HepG2 (cell line): ENCODE results near the gene TLE2. TPM values are rescaled to one million over a fixed set of nuclear protein-coding genes. Genes with fewer than 3 reads are reported as not detected.

Experiments
- ADNP ChIP-seq: sonication (generic); formaldehyde crosslinking; IDR thresholded peaks from 2 replicates; pipeline ENCODE4 v1.4.0; 2020; ENCODE audit warnings: missing genetic modification reagents
- ARHGAP35 ChIP-seq: sonication (generic); formaldehyde crosslinking; IDR thresholded peaks from 2 replicates; pipeline ENCODE4 v1.9.0; 2022; ENCODE audit warnings: mild to moderate bottlenecking, inconsistent platforms, moderate library complexity, missing genetic modification reagents, borderline replicate concordance
- DMAP1 ChIP-seq: IDR thresholded peaks from 2 replicates; pipeline ENCODE4 v1.6.1; 2016
- IKZF1 ChIP-seq: fragments of 450-650 bp; IDR thresholded peaks from 2 replicates; pipeline ENCODE4 v1.7.1; 2016
- KLF16 ChIP-seq, 2 experiments: sonication (generic) in 1 of 2; formaldehyde crosslinking in 1 of 2; IDR thresholded peaks; 2 replicates each; pipeline versions ENCODE4 v1.6.1 to v1.8.0; 2016 to 2023; ENCODE audit warnings: missing genetic modification reagents in 2 of 2, missing compliant biosample characterization in 1 of 2
- MAFG ChIP-seq: sonication (generic); formaldehyde crosslinking; IDR thresholded peaks from 2 replicates; pipeline ENCODE4 v1.5.1; 2020; ENCODE audit warnings: mild to moderate bottlenecking, missing genetic modification reagents
- MYC ChIP-seq: sonication (generic); formaldehyde crosslinking; IDR thresholded peaks from 2 replicates; pipeline ENCODE4 v1.9.0; 2021; ENCODE audit warnings: missing genetic modification reagents, borderline replicate concordance
- MZF1 ChIP-seq: sonication (generic); formaldehyde crosslinking; IDR thresholded peaks from 2 replicates; pipeline ENCODE4 v1.8.1; 2023; ENCODE audit warnings: mild to moderate bottlenecking, missing genetic modification reagents, borderline replicate concordance
- PRPF4 ChIP-seq: fragments of 200-400 bp; formaldehyde crosslinking; IDR thresholded peaks from 2 replicates; pipeline ENCODE4 v1.6.1; 2016; ENCODE audit warnings: low read length, low read depth; ENCODE audit not compliant: poor library complexity, severe bottlenecking
- SMC3 ChIP-seq: IDR thresholded peaks from 2 replicates; pipeline ENCODE4 v1.6.1; 2011; ENCODE audit warnings: low read length, improper control_type of control experiment
- TBL1XR1 ChIP-seq: fragments of 150-350 bp; IDR thresholded peaks from 2 replicates; pipeline ENCODE4 v1.6.1; 2014; ENCODE audit warnings: borderline replicate concordance, low read length; ENCODE audit not compliant: partially characterized antibody
- ZMYM2 ChIP-seq: sonication (generic); formaldehyde crosslinking; IDR thresholded peaks from 2 replicates; pipeline ENCODE4 v1.8.0; 2022; ENCODE audit warnings: mild to moderate bottlenecking, missing genetic modification reagents
- ZNF549 ChIP-seq: sonication (generic); formaldehyde crosslinking; IDR thresholded peaks from 2 replicates; pipeline ENCODE4 v1.5.0; 2020; ENCODE audit warnings: missing genetic modification reagents
- ZNF569 ChIP-seq: sonication (generic); formaldehyde crosslinking; IDR thresholded peaks from 2 replicates; pipeline ENCODE4 v1.5.0; 2020; ENCODE audit warnings: mild to moderate bottlenecking, missing genetic modification reagents, moderate library complexity, borderline replicate concordance
- ZNF772 ChIP-seq: sonication (generic); formaldehyde crosslinking; IDR thresholded peaks from 2 replicates; pipeline ENCODE4 v1.5.0; 2020; ENCODE audit warnings: mild to moderate bottlenecking, missing genetic modification reagents
- polyA plus RNA-seq, 8 experiments: library from polyadenylated mRNA; depleted of rRNA in 3 of 8; stranded (reverse) in 7 of 8; unstranded in 1 of 8; fragments of >200 nt; fragmentation: Illumina TruSeq in 4 of 8; extraction: Trizol in 4 of 8; gene quantifications; 2 replicates each; pipeline versions ENCODE4 v1.2.1 to v1.2.3, GENCODE V29; 2011 to 2016; ENCODE audit warnings: low read depth in 4 of 8, missing spikeins in 1 of 8, mixed read lengths in 1 of 8; ENCODE audit not compliant: insufficient read depth in 1 of 8
- total RNA-seq, 5 experiments: library from RNA; depleted of rRNA; stranded (reverse); fragments of >200 nt; fragmentation: Illumina TruSeq; extraction: Trizol; gene quantifications; 2 replicates each; pipeline ENCODE4 v1.2.3, GENCODE V29; 2016; ENCODE audit warnings: low read depth in 1 of 5
- TF ChIP-seq, protein P1 (sequence below): sonication (generic); formaldehyde crosslinking; IDR thresholded peaks from 2 replicates; pipeline ENCODE4 v1.9.0; 2021; ENCODE audit warnings: missing genetic modification reagents, borderline replicate concordance
- TF ChIP-seq, protein P2 (sequence below): sonication (generic); formaldehyde crosslinking; IDR thresholded peaks from 2 replicates; pipeline ENCODE4 v1.9.0; 2021; ENCODE audit warnings: missing genetic modification reagents, borderline replicate concordance
- TF ChIP-seq, protein P3 (sequence below): sonication (generic); formaldehyde crosslinking; IDR thresholded peaks from 2 replicates; pipeline ENCODE4 v1.4.0; 2020; ENCODE audit warnings: missing genetic modification reagents
- TF ChIP-seq, protein P4 (sequence below): IDR thresholded peaks from 2 replicates; pipeline ENCODE4 v1.6.1; 2016; ENCODE audit warnings: low read depth, borderline replicate concordance
- TF ChIP-seq, protein P5 (sequence below): IDR thresholded peaks from 2 replicates; pipeline ENCODE4 v1.6.1; 2016; ENCODE audit warnings: mild to moderate bottlenecking

The TLE2 gene
- total and polyA plus RNA-seq, 2 of the 13 experiments (the other 11 are each of a cell fraction or from before 2014, with no cell fraction given): 0.07 to 0.81 TPM

DNA sequence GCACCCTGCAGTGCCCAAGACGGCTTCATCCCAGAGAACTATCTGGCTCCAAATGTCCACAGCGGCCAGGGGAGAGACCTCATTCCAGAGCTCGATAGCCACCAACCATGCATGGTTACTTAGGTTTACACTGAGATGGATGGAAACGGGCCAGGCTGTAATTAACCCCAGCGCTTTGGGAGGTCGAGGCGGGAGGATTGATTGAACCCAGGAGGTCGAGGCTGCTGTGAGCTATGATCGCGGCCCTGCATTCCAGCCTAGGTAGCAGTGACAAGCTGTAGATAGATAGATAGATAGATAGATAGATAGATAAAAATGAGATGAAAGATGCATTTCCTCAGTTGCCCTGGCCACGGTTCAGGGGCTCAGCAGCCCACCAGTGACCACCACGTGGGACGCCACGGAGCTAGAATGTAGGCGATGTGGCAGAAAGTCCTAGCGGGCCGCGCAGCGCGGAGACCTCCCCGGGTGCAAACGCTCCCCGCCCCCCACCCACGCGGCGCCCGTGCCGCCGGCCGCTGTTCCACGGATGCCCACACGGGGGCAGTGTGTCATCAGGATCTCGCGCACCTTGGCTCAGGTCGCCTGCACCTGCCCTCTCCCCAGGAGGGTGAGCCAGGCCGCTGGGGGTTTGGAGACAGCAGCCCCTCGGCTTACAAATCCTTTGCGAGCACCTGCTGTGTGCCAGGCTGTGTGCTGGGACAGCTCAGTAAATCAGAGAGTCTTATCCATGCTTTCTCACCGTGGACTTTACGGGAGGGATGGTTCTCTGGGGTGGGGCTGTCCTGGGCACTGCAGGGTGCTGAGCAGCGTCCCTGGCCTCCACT, 46.7 kb upstream of the TLE2 start (continued):
- TF ChIP-seq ZNF549 (CRISPR knock-in tag): no peak
- TF ChIP-seq, protein P1, sequence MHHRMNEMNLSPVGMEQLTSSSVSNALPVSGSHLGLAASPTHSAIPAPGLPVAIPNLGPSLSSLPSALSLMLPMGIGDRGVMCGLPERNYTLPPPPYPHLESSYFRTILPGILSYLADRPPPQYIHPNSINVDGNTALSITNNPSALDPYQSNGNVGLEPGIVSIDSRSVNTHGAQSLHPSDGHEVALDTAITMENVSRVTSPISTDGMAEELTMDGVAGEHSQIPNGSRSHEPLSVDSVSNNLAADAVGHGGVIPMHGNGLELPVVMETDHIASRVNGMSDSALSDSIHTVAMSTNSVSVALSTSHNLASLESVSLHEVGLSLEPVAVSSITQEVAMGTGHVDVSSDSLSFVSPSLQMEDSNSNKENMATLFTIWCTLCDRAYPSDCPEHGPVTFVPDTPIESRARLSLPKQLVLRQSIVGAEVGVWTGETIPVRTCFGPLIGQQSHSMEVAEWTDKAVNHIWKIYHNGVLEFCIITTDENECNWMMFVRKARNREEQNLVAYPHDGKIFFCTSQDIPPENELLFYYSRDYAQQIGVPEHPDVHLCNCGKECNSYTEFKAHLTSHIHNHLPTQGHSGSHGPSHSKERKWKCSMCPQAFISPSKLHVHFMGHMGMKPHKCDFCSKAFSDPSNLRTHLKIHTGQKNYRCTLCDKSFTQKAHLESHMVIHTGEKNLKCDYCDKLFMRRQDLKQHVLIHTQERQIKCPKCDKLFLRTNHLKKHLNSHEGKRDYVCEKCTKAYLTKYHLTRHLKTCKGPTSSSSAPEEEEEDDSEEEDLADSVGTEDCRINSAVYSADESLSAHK: no peak
- TF ChIP-seq DMAP1 (CRISPR knock-in tag): no peak
- peak; percentile 57; the same call in 1 of the 2 replicates for TF ChIP-seq SMC3
- TF ChIP-seq, protein P2, sequence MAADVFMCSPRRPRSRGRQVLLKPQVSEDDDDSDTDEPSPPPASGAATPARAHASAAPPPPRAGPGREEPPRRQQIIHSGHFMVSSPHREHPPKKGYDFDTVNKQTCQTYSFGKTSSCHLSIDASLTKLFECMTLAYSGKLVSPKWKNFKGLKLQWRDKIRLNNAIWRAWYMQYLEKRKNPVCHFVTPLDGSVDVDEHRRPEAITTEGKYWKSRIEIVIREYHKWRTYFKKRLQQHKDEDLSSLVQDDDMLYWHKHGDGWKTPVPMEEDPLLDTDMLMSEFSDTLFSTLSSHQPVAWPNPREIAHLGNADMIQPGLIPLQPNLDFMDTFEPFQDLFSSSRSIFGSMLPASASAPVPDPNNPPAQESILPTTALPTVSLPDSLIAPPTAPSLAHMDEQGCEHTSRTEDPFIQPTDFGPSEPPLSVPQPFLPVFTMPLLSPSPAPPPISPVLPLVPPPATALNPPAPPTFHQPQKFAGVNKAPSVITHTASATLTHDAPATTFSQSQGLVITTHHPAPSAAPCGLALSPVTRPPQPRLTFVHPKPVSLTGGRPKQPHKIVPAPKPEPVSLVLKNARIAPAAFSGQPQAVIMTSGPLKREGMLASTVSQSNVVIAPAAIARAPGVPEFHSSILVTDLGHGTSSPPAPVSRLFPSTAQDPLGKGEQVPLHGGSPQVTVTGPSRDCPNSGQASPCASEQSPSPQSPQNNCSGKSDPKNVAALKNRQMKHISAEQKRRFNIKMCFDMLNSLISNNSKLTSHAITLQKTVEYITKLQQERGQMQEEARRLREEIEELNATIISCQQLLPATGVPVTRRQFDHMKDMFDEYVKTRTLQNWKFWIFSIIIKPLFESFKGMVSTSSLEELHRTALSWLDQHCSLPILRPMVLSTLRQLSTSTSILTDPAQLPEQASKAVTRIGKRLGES: no peak
- no peak for TF ChIP-seq ARHGAP35 (CRISPR knock-in tag)
- TF ChIP-seq, protein P3, sequence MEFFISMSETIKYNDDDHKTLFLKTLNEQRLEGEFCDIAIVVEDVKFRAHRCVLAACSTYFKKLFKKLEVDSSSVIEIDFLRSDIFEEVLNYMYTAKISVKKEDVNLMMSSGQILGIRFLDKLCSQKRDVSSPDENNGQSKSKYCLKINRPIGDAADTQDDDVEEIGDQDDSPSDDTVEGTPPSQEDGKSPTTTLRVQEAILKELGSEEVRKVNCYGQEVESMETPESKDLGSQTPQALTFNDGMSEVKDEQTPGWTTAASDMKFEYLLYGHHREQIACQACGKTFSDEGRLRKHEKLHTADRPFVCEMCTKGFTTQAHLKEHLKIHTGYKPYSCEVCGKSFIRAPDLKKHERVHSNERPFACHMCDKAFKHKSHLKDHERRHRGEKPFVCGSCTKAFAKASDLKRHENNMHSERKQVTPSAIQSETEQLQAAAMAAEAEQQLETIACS (CRISPR knock-in tag): no peak
- no peak for TF ChIP-seq TBL1XR1
- TF ChIP-seq, protein P4, sequence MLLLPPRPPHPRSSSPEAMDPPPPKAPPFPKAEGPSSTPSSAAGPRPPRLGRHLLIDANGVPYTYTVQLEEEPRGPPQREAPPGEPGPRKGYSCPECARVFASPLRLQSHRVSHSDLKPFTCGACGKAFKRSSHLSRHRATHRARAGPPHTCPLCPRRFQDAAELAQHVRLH: no peak
- no peak for TF ChIP-seq IKZF1
- peak; percentile 75; the same call in 1 of the 2 replicates for TF ChIP-seq MYC (CRISPR knock-in tag)
- no peak for TF ChIP-seq MAFG (CRISPR knock-in tag)
- no peak for TF ChIP-seq PRPF4
- TF ChIP-seq, protein P5, sequence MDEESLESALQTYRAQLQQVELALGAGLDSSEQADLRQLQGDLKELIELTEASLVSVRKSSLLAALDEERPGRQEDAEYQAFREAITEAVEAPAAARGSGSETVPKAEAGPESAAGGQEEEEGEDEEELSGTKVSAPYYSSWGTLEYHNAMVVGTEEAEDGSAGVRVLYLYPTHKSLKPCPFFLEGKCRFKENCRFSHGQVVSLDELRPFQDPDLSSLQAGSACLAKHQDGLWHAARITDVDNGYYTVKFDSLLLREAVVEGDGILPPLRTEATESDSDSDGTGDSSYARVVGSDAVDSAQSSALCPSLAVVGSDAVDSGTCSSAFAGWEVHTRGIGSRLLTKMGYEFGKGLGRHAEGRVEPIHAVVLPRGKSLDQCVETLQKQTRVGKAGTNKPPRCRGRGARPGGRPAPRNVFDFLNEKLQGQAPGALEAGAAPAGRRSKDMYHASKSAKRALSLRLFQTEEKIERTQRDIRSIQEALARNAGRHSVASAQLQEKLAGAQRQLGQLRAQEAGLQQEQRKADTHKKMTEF (CRISPR knock-in tag): peak; percentile 30; the same call in 1 of the 2 replicates
- TF ChIP-seq ZNF569 (CRISPR knock-in tag): no peak
- TF ChIP-seq ZMYM2 (CRISPR knock-in tag): no peak
- no peak for TF ChIP-seq ADNP (CRISPR knock-in tag)
- no peak for TF ChIP-seq ZNF772
- TF ChIP-seq KLF16 (CRISPR knock-in tag; IDR thresholded peaks at IDR 0.05): no peak
- no peak for TF ChIP-seq MZF1 (CRISPR knock-in tag)
